Measurements from ENCODE around the gene GATA6. TPM values are rescaled to one million over a fixed set of nuclear protein-coding genes. Genes with fewer than 3 reads are reported as not detected.
"Not testable (repeated sequence)": the region's sequence is repeated elsewhere in the genome, so short reads cannot be mapped to it uniquely, and the experiment has no call there.

Gene GATA6
- total RNA-seq, 1 experiment from 2014 or later: 8.4 TPM

GRCh38 chr18:22176420-22177326 lies 7.3 kb downstream of the GATA6 start:
- DNase-seq (ENCODE audit: low read depth): no peak
- in situ Hi-C loops (cut with HindIII; ENCODE audit: low pct_unique_long_range_greater_than_20kb, low sequenced_read_pairs): no loop called here

- in situ Hi-C loops (cut with HindIII; ENCODE audit: low pct_unique_long_range_greater_than_20kb, low sequenced_read_pairs): no loop called here
- DNase-seq (ENCODE audit: low read depth): no peak
Observed at GRCh38 chr18:22177327-22177871, 8.0 kb downstream of the GATA6 start.

- DNase-seq (ENCODE audit: low read depth): no peak
- in situ Hi-C loops (cut with HindIII; ENCODE audit: low pct_unique_long_range_greater_than_20kb, low sequenced_read_pairs): no loop called here
Observed at GRCh38 chr18:22179174-22179573, 9.8 kb downstream of the GATA6 start.

GRCh38 chr18:22179631-22180030 lies 10.2 kb downstream of the GATA6 start:
- no peak for DNase-seq (ENCODE audit: low read depth)
- in situ Hi-C loops (cut with HindIII; ENCODE audit: low pct_unique_long_range_greater_than_20kb, low sequenced_read_pairs): no loop called here

GRCh38 chr18:22180722-22181121 lies 11.3 kb downstream of the GATA6 start:
- no peak for DNase-seq (ENCODE audit: low read depth)
- in situ Hi-C loops (cut with HindIII; ENCODE audit: low pct_unique_long_range_greater_than_20kb, low sequenced_read_pairs): no loop called here

- in situ Hi-C loops (cut with HindIII; ENCODE audit: low pct_unique_long_range_greater_than_20kb, low sequenced_read_pairs): no loop called here
- no peak for DNase-seq (ENCODE audit: low read depth)
Observed at GRCh38 chr18:22182884-22183697, 13.7 kb downstream of the GATA6 start.

- no peak for DNase-seq (ENCODE audit: low read depth)
- in situ Hi-C loops (cut with HindIII; ENCODE audit: low pct_unique_long_range_greater_than_20kb, low sequenced_read_pairs): no loop called here
Observed at GRCh38 chr18:22183698-22184170, 14.3 kb downstream of the GATA6 start.

GRCh38 chr18:22184573-22184972 lies 15.2 kb downstream of the GATA6 start:
- in situ Hi-C loops (cut with HindIII; ENCODE audit: low pct_unique_long_range_greater_than_20kb, low sequenced_read_pairs); DNase-seq (ENCODE audit: low read depth): not testable (repeated sequence)

GRCh38 chr18:22185273-22185672 lies 15.9 kb downstream of the GATA6 start:
- DNase-seq (ENCODE audit: low read depth): no peak

GRCh38 chr18:22185771-22186386 lies 16.5 kb downstream of the GATA6 start:
- in situ Hi-C loops (cut with HindIII; ENCODE audit: low pct_unique_long_range_greater_than_20kb, low sequenced_read_pairs): no loop called here
- DNase-seq (ENCODE audit: low read depth): no peak

More at GRCh38 chr18:22185273-22185672, 15.9 kb downstream of the GATA6 start:
- in situ Hi-C loops (cut with HindIII; ENCODE audit: low pct_unique_long_range_greater_than_20kb, low sequenced_read_pairs): no loop called here

GRCh38 chr18:22186484-22186971 lies 17.1 kb downstream of the GATA6 start:
- in situ Hi-C loops (cut with HindIII; ENCODE audit: low pct_unique_long_range_greater_than_20kb, low sequenced_read_pairs): no loop called here
- DNase-seq (ENCODE audit: low read depth): peak; percentile 12

GRCh38 chr18:22188559-22189267 lies 19.3 kb downstream of the GATA6 start:
- DNase-seq (ENCODE audit: low read depth): no peak
- in situ Hi-C loops (cut with HindIII; ENCODE audit: low pct_unique_long_range_greater_than_20kb, low sequenced_read_pairs): no loop called here

- no peak for DNase-seq (ENCODE audit: low read depth)
- in situ Hi-C loops (cut with HindIII; ENCODE audit: low pct_unique_long_range_greater_than_20kb, low sequenced_read_pairs): no loop called here
Observed at GRCh38 chr18:22189449-22190166, 20.2 kb downstream of the GATA6 start.

- in situ Hi-C loops (cut with HindIII; ENCODE audit: low pct_unique_long_range_greater_than_20kb, low sequenced_read_pairs): no loop called here
- no peak for DNase-seq (ENCODE audit: low read depth)
Observed at GRCh38 chr18:22191346-22191695, 21.9 kb downstream of the GATA6 start.

GRCh38 chr18:22191923-22192322 lies 22.5 kb downstream of the GATA6 start:
- no peak for DNase-seq (ENCODE audit: low read depth)
- in situ Hi-C loops (cut with HindIII; ENCODE audit: low pct_unique_long_range_greater_than_20kb, low sequenced_read_pairs): no loop called here

GRCh38 chr18:22193466-22193865 lies 24.1 kb downstream of the GATA6 start:
- in situ Hi-C loops (cut with HindIII; ENCODE audit: low pct_unique_long_range_greater_than_20kb, low sequenced_read_pairs): no loop called here
- no peak for DNase-seq (ENCODE audit: low read depth)

- in situ Hi-C loops (cut with HindIII; ENCODE audit: low pct_unique_long_range_greater_than_20kb, low sequenced_read_pairs): no loop called here
- DNase-seq (ENCODE audit: low read depth): no peak
Observed at GRCh38 chr18:22194151-22194598, 24.8 kb downstream of the GATA6 start.

All from Caki2 (cell line).